Fibroblast of lung (primary cell): Measurements from ENCODE around the gene GNB1L.
"Not testable (repeated sequence)": the region's sequence is repeated elsewhere in the genome, so short reads cannot be mapped to it uniquely, and the experiment has no call there.

Source experiments
- EZH2 ChIP-seq: IDR thresholded peaks from 2 replicates; pipeline ENCODE4 v1.5.1; 2012; ENCODE audit warnings: low read length, control low read depth, mild to moderate bottlenecking; ENCODE audit errors: missing control alignments
- TF ChIP-seq, protein P1 (sequence below), 2 donors: IDR thresholded peaks in 1 of 2; conservative IDR thresholded peaks in 1 of 2; 1 replicate in 1 of 2; 2 replicates in 1 of 2; pipeline ENCODE4 v1.5.1; 2011 to 2012; ENCODE audit warnings: low read length in 2 of 2, control low read depth in 1 of 2, inconsistent platforms in 1 of 2, low read depth in 1 of 2, mild to moderate bottlenecking in 1 of 2

DNA sequence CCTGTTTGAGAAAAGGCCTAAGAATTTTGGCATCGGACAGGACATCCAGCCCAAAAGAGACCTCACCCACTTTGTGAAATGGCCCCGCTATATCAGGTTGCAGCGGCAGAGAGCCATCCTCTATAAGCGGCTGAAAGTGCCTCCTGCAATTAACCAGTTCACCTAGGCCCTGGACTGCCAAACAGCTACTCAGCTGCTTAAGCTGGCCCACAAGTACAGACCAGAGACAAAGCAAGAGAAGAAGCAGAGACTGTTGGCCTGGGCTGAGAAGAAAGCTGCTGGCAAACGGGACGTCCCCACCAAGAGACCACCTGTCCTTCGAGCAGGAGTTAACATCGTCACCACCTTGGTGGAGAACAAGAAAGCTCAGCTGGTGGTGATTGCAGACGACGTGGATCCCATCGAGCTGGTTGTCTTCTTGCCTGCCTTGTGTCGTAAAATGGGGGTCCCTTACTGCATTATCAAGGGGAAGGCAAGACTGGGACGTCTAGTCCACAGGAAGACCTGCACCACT, 62.2 kb downstream of the GNB1L start:
- TF ChIP-seq, protein P1, sequence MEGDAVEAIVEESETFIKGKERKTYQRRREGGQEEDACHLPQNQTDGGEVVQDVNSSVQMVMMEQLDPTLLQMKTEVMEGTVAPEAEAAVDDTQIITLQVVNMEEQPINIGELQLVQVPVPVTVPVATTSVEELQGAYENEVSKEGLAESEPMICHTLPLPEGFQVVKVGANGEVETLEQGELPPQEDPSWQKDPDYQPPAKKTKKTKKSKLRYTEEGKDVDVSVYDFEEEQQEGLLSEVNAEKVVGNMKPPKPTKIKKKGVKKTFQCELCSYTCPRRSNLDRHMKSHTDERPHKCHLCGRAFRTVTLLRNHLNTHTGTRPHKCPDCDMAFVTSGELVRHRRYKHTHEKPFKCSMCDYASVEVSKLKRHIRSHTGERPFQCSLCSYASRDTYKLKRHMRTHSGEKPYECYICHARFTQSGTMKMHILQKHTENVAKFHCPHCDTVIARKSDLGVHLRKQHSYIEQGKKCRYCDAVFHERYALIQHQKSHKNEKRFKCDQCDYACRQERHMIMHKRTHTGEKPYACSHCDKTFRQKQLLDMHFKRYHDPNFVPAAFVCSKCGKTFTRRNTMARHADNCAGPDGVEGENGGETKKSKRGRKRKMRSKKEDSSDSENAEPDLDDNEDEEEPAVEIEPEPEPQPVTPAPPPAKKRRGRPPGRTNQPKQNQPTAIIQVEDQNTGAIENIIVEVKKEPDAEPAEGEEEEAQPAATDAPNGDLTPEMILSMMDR (conservative IDR thresholded peaks at IDR 0.05 in 1 of 2, IDR thresholded peaks at IDR 0.05 in 1 of 2; ENCODE audit: low read depth in 1 of 2, low read length in 2 of 2), result not testable (repeated sequence)
- not testable (repeated sequence) for TF ChIP-seq EZH2
